ENCODE results near the gene IL36RN. TPM values are rescaled to one million over a fixed set of nuclear protein-coding genes. Genes with fewer than 3 reads are reported as not detected.
A peak's percentile ranks its signal among the peaks of the same experiment; 100 is the strongest.

Gene IL36RN
- total and polyA plus RNA-seq, 2 of the 13 experiments (the other 11 are each of a cell fraction or from before 2014, with no cell fraction given), result not detected

DNA sequence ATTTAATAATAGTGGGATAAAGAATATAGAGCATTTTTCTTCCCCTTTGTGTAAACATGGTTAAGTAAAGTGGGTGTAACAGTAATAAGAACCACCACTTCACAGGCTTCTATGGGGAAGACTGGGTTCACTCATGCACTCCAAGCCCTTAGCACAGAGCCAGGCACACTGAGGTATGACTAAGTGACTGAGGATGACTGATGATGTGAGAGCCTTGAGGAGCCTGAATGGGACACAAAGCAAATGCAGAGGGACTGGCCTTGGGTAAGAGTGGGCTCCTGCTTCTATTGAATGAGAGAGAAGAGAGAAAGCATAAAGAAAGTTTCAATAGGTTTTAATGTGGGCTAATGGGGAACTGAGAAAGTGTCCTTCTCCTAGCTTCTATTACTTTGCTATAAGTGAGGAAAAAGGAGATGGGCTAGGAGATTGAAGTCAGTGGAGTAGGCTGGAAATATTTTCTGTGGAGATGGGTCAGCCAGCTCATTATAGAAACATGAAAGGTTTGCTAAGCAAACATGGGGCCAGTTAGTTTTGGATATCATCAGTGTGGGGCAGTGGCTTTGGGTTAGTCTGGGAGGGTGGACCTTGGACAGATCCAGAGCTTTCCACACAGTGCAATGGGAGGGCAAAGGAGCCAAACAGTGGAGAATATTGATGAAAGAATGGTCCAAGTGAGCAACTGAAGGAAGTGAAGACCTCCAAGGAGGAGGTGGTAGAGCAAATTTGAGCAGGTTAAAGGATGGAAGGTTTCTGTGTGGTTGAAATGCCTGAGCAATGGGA, 29.4 kb downstream of the IL36RN start:
- CTCF ChIA-PET (ENCODE audit: low intra/inter-chr PET ratio, low total read pairs), result no interaction called here
- peak; percentile 99 for ATAC-seq
- TF ChIP-seq KDM4B (CRISPR knock-in tag; IDR thresholded peaks at IDR 0.05), result 0 out of 2 replicates have a peak, but pooled peaks have one; percentile 44
- 0 out of 2 replicates have a peak, but pooled peaks have one; percentile 48 for TF ChIP-seq NFIC (IDR thresholded peaks at IDR 0.05; ENCODE audit: low read length)
- TF ChIP-seq ZMYM3 (CRISPR knock-in tag; IDR thresholded peaks at IDR 0.05), result peak; percentile 86
- no peak for TF ChIP-seq REXO4 (CRISPR knock-in tag; IDR thresholded peaks at IDR 0.05; ENCODE audit: borderline replicate concordance)
- 0 out of 2 replicates have a peak, but pooled peaks have one; percentile 65 for TF ChIP-seq SMAD3 (CRISPR knock-in tag; IDR thresholded peaks at IDR 0.05)
- TF ChIP-seq, protein P1, sequence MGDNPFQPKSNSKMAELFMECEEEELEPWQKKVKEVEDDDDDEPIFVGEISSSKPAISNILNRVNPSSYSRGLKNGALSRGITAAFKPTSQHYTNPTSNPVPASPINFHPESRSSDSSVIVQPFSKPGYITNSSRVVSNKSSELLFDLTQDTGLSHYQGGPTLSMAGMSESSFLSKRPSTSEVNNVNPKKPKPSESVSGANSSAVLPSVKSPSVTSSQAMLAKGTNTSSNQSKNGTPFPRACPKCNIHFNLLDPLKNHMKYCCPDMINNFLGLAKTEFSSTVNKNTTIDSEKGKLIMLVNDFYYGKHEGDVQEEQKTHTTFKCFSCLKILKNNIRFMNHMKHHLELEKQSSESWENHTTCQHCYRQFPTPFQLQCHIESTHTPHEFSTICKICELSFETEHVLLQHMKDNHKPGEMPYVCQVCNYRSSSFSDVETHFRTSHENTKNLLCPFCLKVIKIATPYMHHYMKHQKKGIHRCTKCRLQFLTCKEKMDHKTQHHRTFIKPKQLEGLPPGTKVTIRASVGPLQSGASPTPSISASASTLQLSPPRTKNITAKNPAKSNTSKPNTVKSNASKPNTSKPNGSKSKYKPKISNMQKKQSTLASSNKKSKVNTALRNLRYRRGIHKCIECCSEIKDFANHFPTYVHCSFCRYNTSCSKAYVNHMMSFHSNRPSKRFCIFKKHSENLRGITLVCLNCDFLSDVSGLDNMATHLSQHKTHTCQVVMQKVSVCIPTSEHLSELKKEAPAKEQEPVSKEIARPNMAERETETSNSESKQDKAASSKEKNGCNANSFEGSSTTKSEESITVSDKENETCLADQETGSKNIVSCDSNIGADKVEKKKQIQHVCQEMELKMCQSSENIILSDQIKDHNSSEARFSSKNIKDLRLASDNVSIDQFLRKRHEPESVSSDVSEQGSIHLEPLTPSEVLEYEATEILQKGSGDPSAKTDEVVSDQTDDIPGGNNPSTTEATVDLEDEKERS (CRISPR knock-in tag; IDR thresholded peaks at IDR 0.05), result peak; percentile 70; the same call in 1 of the 2 replicates
- TF ChIP-seq, protein P2, sequence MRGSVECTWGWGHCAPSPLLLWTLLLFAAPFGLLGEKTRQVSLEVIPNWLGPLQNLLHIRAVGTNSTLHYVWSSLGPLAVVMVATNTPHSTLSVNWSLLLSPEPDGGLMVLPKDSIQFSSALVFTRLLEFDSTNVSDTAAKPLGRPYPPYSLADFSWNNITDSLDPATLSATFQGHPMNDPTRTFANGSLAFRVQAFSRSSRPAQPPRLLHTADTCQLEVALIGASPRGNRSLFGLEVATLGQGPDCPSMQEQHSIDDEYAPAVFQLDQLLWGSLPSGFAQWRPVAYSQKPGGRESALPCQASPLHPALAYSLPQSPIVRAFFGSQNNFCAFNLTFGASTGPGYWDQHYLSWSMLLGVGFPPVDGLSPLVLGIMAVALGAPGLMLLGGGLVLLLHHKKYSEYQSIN (CRISPR knock-in tag; IDR thresholded peaks at IDR 0.05; ENCODE audit: borderline replicate concordance), result no peak
- no peak; the same call in 1 of the 2 replicates for TF ChIP-seq ZNF274 (CRISPR knock-in tag; IDR thresholded peaks at IDR 0.05)
- TF ChIP-seq XRCC5 (optimal IDR thresholded peaks at IDR 0.05; ENCODE audit: low read length), result no peak
- 0 out of 2 replicates have a peak, but pooled peaks have one; percentile 60 for TF ChIP-seq ZNF224 (CRISPR knock-in tag; IDR thresholded peaks at IDR 0.05)
- TF ChIP-seq NR1H2 (CRISPR knock-in tag; IDR thresholded peaks at IDR 0.05; ENCODE audit: borderline replicate concordance, low read depth), result no peak
- peak; percentile 85 for TF ChIP-seq TEAD3 (CRISPR knock-in tag; optimal IDR thresholded peaks at IDR 0.05; ENCODE audit: borderline replicate concordance)
- no peak for TF ChIP-seq MTF1 (CRISPR knock-in tag; IDR thresholded peaks at IDR 0.05)
- no peak for TF ChIP-seq KLF15 (CRISPR knock-in tag; IDR thresholded peaks at IDR 0.05; ENCODE audit: borderline replicate concordance)
- TF ChIP-seq ZBTB20 (CRISPR knock-in tag; IDR thresholded peaks at IDR 0.05; ENCODE audit: borderline replicate concordance, low read depth), result peak; percentile 66; the same call in 1 of the 2 replicates
- TF ChIP-seq, protein P3, sequence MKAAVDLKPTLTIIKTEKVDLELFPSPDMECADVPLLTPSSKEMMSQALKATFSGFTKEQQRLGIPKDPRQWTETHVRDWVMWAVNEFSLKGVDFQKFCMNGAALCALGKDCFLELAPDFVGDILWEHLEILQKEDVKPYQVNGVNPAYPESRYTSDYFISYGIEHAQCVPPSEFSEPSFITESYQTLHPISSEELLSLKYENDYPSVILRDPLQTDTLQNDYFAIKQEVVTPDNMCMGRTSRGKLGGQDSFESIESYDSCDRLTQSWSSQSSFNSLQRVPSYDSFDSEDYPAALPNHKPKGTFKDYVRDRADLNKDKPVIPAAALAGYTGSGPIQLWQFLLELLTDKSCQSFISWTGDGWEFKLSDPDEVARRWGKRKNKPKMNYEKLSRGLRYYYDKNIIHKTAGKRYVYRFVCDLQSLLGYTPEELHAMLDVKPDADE (CRISPR knock-in tag; IDR thresholded peaks at IDR 0.05), result no peak
- TF ChIP-seq DMAP1 (CRISPR knock-in tag; IDR thresholded peaks at IDR 0.05), result no peak

More for the DNA sequence above, 29.4 kb downstream of the IL36RN start:
- DNase-seq (ENCODE audit: low spot score) (peak; percentile 85), FAIRE-seq (peak; percentile 92)
- POLR2A ChIA-PET, result interaction anchor here (0.6 to 6.5 kb wide), 19 partner anchors 8 to 504 kb away, joined by 3 to 45 read pairs (median 4); partner anchors contain the start of genes CHCHD5, IL1RN and PSD4
- no peaks in the 10 kb centered on the region for H4K20me1 ChIP-seq (ENCODE audit: insufficient read depth, low read length)
- no peaks in the 10 kb centered on the region; the same call in 1 of the 2 replicates for H3K9me3 ChIP-seq (ENCODE audit: low read length)
- no peak overlapping the region for H3K9ac ChIP-seq (ENCODE audit: insufficient read depth, low read depth, low read length)
- H3K4me3 ChIP-seq (replicated peaks in 1 of 3; ENCODE audit: insufficient read depth in 1 of 3, low read depth in 2 of 3, low read length in 3 of 3), result peak overlapping the region in 1 of 3 experiments; percentile 1; a peak in 1 of 6 replicates
- in situ Hi-C loops (cut with HindIII; ENCODE audit: extremely low pct_ligation_motif_present, low pct_unique_long_range_greater_than_20kb), result loop anchor here (10.0 kb wide), 1 partner anchor 286 kb away; no protein-coding TSS in a partner anchor
- H2AFZ ChIP-seq (ENCODE audit: low read length), result no peak overlapping the region
- peaks cover 0 to 4% of the 10 kb centered on the region in 2 experiments; a peak in 1 of 5 replicates for H3K27me3 ChIP-seq (ENCODE audit: control insufficient read depth in 1 of 2, insufficient read depth in 2 of 2, low read length in 2 of 2)
- H3K27ac ChIP-seq (ENCODE audit: extremely low read length, insufficient read depth, low read length), result peak overlapping the region; percentile 14
- intact Hi-C loops (cut with micrococcal nuclease; ENCODE audit: unreplicated experiment), result loop anchor here (1.0 kb wide), 1 partner anchor 39 kb away; the partner anchor contains the start of gene IL1RN
- H3K4me1 ChIP-seq (ENCODE audit: insufficient read depth, low read length), result peaks cover 38% of the 10 kb centered on the region
- peak overlapping the region; percentile 34 for H3K4me2 ChIP-seq (ENCODE audit: low read depth, low read length)
- no peaks in the 10 kb centered on the region for H3K36me3 ChIP-seq (replicated peaks in 1 of 2; ENCODE audit: control insufficient read depth in 1 of 2, insufficient read depth in 2 of 2, low read length in 2 of 2)
- H3K79me2 ChIP-seq (ENCODE audit: insufficient read depth, low read length), result no peaks in the 10 kb centered on the region
- BruUV-seq (replicated peaks), result no TSS peak

Data from HepG2 (cell line).